Smooth muscle cell of the coronary artery (primary cell): ENCODE results near the gene POLR3K. TPM values are rescaled to one million over a fixed set of nuclear protein-coding genes. Genes with fewer than 3 reads are reported as not detected.

Source experiments
- total RNA-seq: library from RNA; depleted of rRNA; stranded (reverse); fragments of >200 nt; gene quantifications from 2 replicates; pipeline ENCODE4 v1.2.3, GENCODE V29; 2014; ENCODE audit warnings: low replicate concordance

POLR3K gene
- total RNA-seq, result 4.9 and 5.0 TPM in 2 replicates

GRCh38 chr16:53346-54236 lies at the start of gene POLR3K, which contains the start of gene SNRNP25:
POLR3K (minus strand) TSS chr16:53608; CDS start chr16:53586, 22 bp downstream.
SNRNP25 (plus strand) TSS chr16:53828; CDS start chr16:54017, 189 bp downstream.

GRCh38 chr16:77807-78443 lies 24.5 kb upstream of the POLR3K start, which contains the start of gene MPG:
MPG (plus strand) TSS chr16:78225; CDS start chr16:78310, 85 bp downstream.

GRCh38 chr16:72561-73548 lies 19.4 kb upstream of the POLR3K start, which contains the start of gene RHBDF1:
RHBDF1 (minus strand) TSS chr16:72631; CDS start chr16:65015, 7,616 bp downstream.

Other genes starting within 250 kb of the POLR3K start
- 37.6 and 48.5 TPM in 2 replicates for gene SNRNP25, start 220 bp upstream of the POLR3K start, total RNA-seq
- 27.8 and 35.7 TPM in 2 replicates for gene RHBDF1, start 19.0 kb upstream of the POLR3K start, total RNA-seq
- gene MPG, start 24.6 kb upstream of the POLR3K start, total RNA-seq, result 56.9 and 216 TPM in 2 replicates
- gene NPRL3, start 85.1 kb upstream of the POLR3K start, total RNA-seq, result 5.8 and 7.0 TPM in 2 replicates
- gene HBZ, start 99.0 kb upstream of the POLR3K start, total RNA-seq, result not detected in 2 replicates
- not detected in 2 replicates for gene HBM, start 112.4 kb upstream of the POLR3K start, total RNA-seq
- 0.23 TPM in 1 of 2 replicates, not detected in the other for gene HBA2, start 119.3 kb upstream of the POLR3K start, total RNA-seq
- gene HBA1, start 123.1 kb upstream of the POLR3K start, total RNA-seq, result not detected in 2 replicates
- gene HBQ1, start 126.9 kb upstream of the POLR3K start, total RNA-seq, result not detected in 2 replicates
- gene LUC7L, start 175.8 kb upstream of the POLR3K start, total RNA-seq, result 26.6 and 30.3 TPM in 2 replicates
- gene FAM234A, start 181.2 kb upstream of the POLR3K start, total RNA-seq, result 25.9 and 46.7 TPM in 2 replicates
- gene RGS11, start 222.3 kb upstream of the POLR3K start, total RNA-seq, result 1.2 and 10.1 TPM in 2 replicates
- gene ARHGDIG, start 227.0 kb upstream of the POLR3K start, total RNA-seq, result 2.2 and 2.9 TPM in 2 replicates
- 0.23 and 0.38 TPM in 2 replicates for gene PDIA2, start 229.6 kb upstream of the POLR3K start, total RNA-seq